Measurements from ENCODE around the gene CNTN4. TPM values are rescaled to one million over a fixed set of nuclear protein-coding genes. Genes with fewer than 3 reads are reported as not detected.

The CNTN4 gene
- total RNA-seq, 6 experiments from 2014 or later = not detected

DNA sequence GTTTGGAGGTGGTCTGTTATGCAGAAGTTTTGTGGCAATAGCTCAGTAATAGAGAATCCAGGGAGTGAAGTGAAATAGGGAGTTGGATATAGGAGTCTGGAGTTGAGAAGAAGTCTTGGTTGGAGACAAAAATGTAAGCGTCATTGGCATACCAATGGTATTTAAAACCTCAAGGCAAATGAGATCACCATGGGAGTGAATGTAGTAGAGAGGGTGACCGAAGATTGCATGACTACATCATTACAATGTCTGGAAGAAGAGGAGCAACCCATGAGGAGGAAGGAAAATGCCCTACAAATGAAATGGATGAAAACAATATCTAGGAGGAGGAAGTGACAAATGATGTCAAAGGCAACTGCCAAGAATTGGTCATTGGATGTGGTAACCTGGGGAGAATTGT lies 54.4 kb downstream of the CNTN4 start:
- no peaks in the 10 kb centered on the region for H3K27me3 Mint-ChIP-seq (ENCODE audit: insufficient read depth)
- H3K4me3 Mint-ChIP-seq = no peak overlapping the region
- peaks cover 30% of the 10 kb centered on the region for H3K9me3 Mint-ChIP-seq
- no peak for DNase-seq
- H3K36me3 Mint-ChIP-seq (ENCODE audit: low read depth) = no peaks in the 10 kb centered on the region; the same call in 1 of the 2 replicates
- TF ChIP-seq, protein P1, sequence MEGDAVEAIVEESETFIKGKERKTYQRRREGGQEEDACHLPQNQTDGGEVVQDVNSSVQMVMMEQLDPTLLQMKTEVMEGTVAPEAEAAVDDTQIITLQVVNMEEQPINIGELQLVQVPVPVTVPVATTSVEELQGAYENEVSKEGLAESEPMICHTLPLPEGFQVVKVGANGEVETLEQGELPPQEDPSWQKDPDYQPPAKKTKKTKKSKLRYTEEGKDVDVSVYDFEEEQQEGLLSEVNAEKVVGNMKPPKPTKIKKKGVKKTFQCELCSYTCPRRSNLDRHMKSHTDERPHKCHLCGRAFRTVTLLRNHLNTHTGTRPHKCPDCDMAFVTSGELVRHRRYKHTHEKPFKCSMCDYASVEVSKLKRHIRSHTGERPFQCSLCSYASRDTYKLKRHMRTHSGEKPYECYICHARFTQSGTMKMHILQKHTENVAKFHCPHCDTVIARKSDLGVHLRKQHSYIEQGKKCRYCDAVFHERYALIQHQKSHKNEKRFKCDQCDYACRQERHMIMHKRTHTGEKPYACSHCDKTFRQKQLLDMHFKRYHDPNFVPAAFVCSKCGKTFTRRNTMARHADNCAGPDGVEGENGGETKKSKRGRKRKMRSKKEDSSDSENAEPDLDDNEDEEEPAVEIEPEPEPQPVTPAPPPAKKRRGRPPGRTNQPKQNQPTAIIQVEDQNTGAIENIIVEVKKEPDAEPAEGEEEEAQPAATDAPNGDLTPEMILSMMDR (IDR thresholded peaks at IDR 0.05) = no peak
- H3K27ac Mint-ChIP-seq = no peak overlapping the region
- H3K4me1 Mint-ChIP-seq (ENCODE audit: low read depth) = no peaks in the 10 kb centered on the region

DNA sequence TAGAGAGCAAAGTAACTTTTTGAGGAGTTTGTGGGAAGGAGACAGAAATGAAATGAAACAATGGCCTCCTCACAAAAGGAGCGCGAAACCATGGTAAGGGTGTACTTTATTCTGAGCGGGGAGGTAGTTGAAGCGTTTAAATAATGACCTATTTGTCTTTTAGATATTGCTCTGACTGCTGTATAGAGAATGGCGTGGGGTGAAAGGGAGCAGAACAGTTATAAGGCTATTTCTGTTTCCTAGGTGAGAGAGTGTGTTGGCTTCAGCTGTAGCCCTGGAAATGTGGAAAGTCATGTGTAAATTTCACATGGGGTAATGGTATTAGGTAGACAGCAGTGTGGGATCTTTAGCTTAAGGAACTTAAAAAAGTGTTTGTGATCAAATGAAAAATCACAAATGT lies 54.9 kb downstream of the CNTN4 start:
- Mint-ChIP-seq H3K27ac (no peak overlapping the region), H3K4me3 (no peak overlapping the region), H3K27me3 (ENCODE audit: insufficient read depth) (no peaks in the 10 kb centered on the region), H3K9me3 (peaks cover 31% of the 10 kb centered on the region), H3K4me1 (ENCODE audit: low read depth) (no peaks in the 10 kb centered on the region), H3K36me3 (ENCODE audit: low read depth) (no peaks in the 10 kb centered on the region; the same call in 1 of the 2 replicates)
- TF ChIP-seq, protein P1 (IDR thresholded peaks at IDR 0.05) = no peak
- no peak for DNase-seq

DNA sequence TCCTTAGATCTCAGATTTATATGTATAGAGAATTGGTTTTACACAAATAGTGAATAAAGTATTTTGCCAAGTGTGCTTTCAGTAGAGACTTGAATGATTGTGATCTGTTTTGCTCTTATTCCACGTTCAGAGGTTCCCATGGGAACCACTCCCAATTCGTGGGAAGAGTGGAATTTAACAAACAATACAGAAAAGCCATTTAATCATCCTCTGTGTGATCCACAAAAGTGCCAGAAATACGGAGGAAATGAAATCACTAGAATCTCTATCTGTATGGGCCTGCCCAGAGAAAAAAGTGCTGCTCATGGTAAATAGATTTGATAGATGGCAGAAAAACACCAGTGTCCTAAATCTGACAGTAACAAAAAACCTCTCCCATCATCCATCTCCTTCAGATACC lies 56.0 kb downstream of the CNTN4 start:
- no peaks in the 10 kb centered on the region; the same call in 1 of the 2 replicates for H3K36me3 Mint-ChIP-seq (ENCODE audit: low read depth)
- no peak overlapping the region for H3K4me3 Mint-ChIP-seq
- H3K27ac Mint-ChIP-seq = no peak overlapping the region
- no peaks in the 10 kb centered on the region for H3K27me3 Mint-ChIP-seq (ENCODE audit: insufficient read depth)
- peaks cover 37% of the 10 kb centered on the region for H3K9me3 Mint-ChIP-seq
- TF ChIP-seq, protein P1 (IDR thresholded peaks at IDR 0.05) = no peak
- H3K4me1 Mint-ChIP-seq (ENCODE audit: low read depth) = no peaks in the 10 kb centered on the region
- no peak for DNase-seq

DNA sequence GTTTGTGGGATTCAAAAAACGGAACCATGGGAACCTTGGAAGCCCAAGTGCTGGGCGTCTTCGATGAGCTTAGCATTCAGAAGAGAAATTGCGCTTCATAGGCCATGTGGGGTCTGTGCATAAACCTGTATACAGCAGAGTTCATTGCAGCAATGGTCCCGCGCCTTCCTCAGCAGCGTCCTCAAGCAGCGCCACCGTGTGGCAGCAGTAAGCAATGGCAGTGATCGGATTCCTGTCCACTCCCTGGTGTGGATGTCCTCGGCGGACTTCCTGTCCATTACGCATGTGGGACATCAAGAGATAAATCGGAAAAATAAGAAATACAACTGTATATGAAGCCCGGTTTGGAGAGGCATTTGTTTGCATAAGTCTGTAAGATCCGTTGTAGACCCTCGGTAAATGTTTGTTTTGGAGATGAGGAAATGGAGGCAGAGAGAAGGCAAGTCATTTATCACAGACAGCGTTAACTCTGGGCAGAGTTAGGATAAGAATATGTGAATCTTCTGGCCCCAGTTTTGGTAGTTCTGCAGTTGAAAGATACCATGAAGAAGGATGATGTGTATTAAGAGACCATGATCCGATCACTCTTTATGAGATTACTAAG lies 57.7 kb downstream of the CNTN4 start:
- TF ChIP-seq, protein P1 (IDR thresholded peaks at IDR 0.05) = peak; percentile 43; the same call in 1 of the 2 replicates
- Mint-ChIP-seq H3K4me3 (no peak overlapping the region), H3K27ac (no peak overlapping the region), H3K4me1 (ENCODE audit: low read depth) (no peaks in the 10 kb centered on the region), H3K36me3 (ENCODE audit: low read depth) (no peaks in the 10 kb centered on the region; the same call in 1 of the 2 replicates), H3K27me3 (ENCODE audit: insufficient read depth) (peaks cover 2% of the 10 kb centered on the region; the same call in 1 of the 2 replicates), H3K9me3 (peaks cover 53% of the 10 kb centered on the region)
- no peak for DNase-seq

DNA sequence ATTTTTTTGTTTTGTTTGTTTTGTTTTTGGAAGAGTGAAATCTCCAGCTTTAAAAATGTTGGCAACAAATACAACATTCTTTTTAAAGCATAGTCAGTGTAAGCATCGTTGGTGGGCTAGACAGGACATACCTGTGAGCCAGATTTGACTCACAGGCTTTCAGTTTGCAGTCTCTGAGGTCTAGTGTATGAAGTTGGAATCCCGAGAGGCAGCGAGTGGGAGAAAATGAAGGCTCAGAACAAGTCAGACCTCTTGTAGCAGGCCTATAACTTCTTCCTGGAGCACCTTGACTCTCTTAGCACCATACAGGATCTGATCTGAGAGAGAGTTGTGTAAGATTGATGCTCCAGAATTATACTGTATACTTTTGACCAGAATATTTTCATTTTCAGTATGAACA lies 60.2 kb downstream of the CNTN4 start:
- H3K4me3 Mint-ChIP-seq = no peak overlapping the region
- H3K36me3 Mint-ChIP-seq (ENCODE audit: low read depth) = no peaks in the 10 kb centered on the region; the same call in 1 of the 2 replicates
- TF ChIP-seq, protein P1 (IDR thresholded peaks at IDR 0.05) = no peak
- H3K9me3 Mint-ChIP-seq = peaks cover 71% of the 10 kb centered on the region
- H3K27me3 Mint-ChIP-seq (ENCODE audit: insufficient read depth) = peaks cover 2% of the 10 kb centered on the region; the same call in 1 of the 2 replicates
- H3K4me1 Mint-ChIP-seq (ENCODE audit: low read depth) = no peaks in the 10 kb centered on the region
- DNase-seq = no peak
- H3K27ac Mint-ChIP-seq = no peak overlapping the region
